ENCODE measurements around the gene ELAC2.

ELAC2 gene

GRCh38 chr17:13017655-13018459 lies at the start of gene ELAC2:
Gene ELAC2 (minus strand): TSS chr17:13018027. CDS start chr17:13017947, 80 bp downstream.
- DNase-seq (ENCODE audit: low read depth) = peak; percentile 89

- no peak for DNase-seq (ENCODE audit: low read depth)
These were observed 47.2 kb upstream of the ELAC2 start for GRCh38 chr17:13065032-13065431.

GRCh38 chr17:13055131-13055530 lies 37.3 kb upstream of the ELAC2 start:
- DNase-seq (ENCODE audit: low read depth) = no peak

- no peak for DNase-seq (ENCODE audit: low read depth)
These were observed 36.8 kb upstream of the ELAC2 start for GRCh38 chr17:13054666-13055065.

GRCh38 chr17:13051915-13052314 lies 34.1 kb upstream of the ELAC2 start:
- DNase-seq (ENCODE audit: low read depth) = no peak

GRCh38 chr17:13047011-13047606 lies 29.3 kb upstream of the ELAC2 start:
- DNase-seq (ENCODE audit: low read depth) = no peak

GRCh38 chr17:13046361-13046760 lies 28.5 kb upstream of the ELAC2 start:
- DNase-seq (ENCODE audit: low read depth) = no peak

GRCh38 chr17:13044572-13045065 lies 26.8 kb upstream of the ELAC2 start:
- no peak for DNase-seq (ENCODE audit: low read depth)

GRCh38 chr17:13038931-13039665 lies 21.3 kb upstream of the ELAC2 start:
- no peak for DNase-seq (ENCODE audit: low read depth)

GRCh38 chr17:13036751-13037150 lies 18.9 kb upstream of the ELAC2 start:
- no peak for DNase-seq (ENCODE audit: low read depth)

- DNase-seq (ENCODE audit: low read depth) = no peak
These were observed 17.6 kb upstream of the ELAC2 start for GRCh38 chr17:13035420-13035819.

- peak; percentile 7 for DNase-seq (ENCODE audit: low read depth)
These were observed 14.0 kb upstream of the ELAC2 start for GRCh38 chr17:13031718-13032350.

- DNase-seq (ENCODE audit: low read depth) = no peak
These were observed 12.9 kb upstream of the ELAC2 start for GRCh38 chr17:13030459-13031300.

GRCh38 chr17:13030056-13030455 lies 12.2 kb upstream of the ELAC2 start:
- DNase-seq (ENCODE audit: low read depth) = no peak

- DNase-seq (ENCODE audit: low read depth) = no peak
These were observed 11.5 kb upstream of the ELAC2 start for GRCh38 chr17:13029340-13029739.

- no peak for DNase-seq (ENCODE audit: low read depth)
These were observed 9.4 kb upstream of the ELAC2 start for GRCh38 chr17:13027246-13027645.

GRCh38 chr17:13025687-13026086 lies 7.9 kb upstream of the ELAC2 start:
- no peak for DNase-seq (ENCODE audit: low read depth)

GRCh38 chr17:13025258-13025627 lies 7.4 kb upstream of the ELAC2 start:
- DNase-seq (ENCODE audit: low read depth) = no peak

- peak; percentile 50 for DNase-seq (ENCODE audit: low read depth)
These were observed 6.9 kb upstream of the ELAC2 start for GRCh38 chr17:13024526-13025257.

- no peak for DNase-seq (ENCODE audit: low read depth)
These were observed 6.2 kb upstream of the ELAC2 start for GRCh38 chr17:13024016-13024415.
